Measurements from ENCODE around the gene CARHSP1.

Gene CARHSP1

DNA sequence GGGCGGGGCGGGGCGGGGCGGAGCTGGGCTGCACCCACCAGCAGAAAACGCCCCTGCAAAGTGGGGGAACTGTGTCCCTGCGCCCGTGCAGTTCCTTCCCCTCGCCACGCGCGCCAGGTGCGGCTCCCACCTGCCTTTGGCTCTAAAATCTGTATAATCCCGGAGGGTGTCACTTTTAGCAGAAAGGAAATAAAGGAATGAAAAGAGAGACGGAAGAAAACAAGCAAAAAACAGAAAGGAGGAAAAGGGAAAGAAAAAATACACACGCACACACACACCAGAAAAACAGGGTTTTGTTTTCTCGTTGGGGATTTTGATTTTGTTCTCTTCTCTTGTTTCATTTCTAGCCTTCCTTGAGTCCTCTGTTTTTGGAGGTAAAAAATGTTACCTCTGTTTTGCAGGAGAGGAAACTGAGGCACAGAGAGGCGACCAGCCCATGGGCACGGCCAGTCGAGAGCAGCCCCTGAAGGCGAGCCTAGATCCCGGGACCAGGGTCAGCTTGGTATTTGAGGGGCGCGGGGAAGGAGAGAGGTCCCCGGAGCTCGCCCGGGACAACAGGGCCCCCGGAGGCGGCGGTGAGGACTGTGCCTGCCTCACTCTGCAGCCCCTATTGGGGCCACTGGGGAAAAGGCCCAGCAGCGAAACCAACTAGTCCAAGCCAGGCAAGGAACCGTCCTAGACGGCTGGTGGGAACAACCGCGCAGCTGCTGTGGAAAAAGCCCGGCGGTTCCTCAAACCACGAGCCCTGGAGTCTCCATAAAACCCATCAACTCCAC, 594 bp upstream of the CARHSP1 start:
- no peak for DNase-seq (ENCODE audit: low read depth in 1 of 2, low spot score in 1 of 2)
- H3K27ac ChIP-seq (replicated peaks), result peak overlapping the region; percentile 58
- no peak for TF ChIP-seq GABPA (IDR thresholded peaks at IDR 0.05; ENCODE audit: low read depth)
- TF ChIP-seq, protein P1, sequence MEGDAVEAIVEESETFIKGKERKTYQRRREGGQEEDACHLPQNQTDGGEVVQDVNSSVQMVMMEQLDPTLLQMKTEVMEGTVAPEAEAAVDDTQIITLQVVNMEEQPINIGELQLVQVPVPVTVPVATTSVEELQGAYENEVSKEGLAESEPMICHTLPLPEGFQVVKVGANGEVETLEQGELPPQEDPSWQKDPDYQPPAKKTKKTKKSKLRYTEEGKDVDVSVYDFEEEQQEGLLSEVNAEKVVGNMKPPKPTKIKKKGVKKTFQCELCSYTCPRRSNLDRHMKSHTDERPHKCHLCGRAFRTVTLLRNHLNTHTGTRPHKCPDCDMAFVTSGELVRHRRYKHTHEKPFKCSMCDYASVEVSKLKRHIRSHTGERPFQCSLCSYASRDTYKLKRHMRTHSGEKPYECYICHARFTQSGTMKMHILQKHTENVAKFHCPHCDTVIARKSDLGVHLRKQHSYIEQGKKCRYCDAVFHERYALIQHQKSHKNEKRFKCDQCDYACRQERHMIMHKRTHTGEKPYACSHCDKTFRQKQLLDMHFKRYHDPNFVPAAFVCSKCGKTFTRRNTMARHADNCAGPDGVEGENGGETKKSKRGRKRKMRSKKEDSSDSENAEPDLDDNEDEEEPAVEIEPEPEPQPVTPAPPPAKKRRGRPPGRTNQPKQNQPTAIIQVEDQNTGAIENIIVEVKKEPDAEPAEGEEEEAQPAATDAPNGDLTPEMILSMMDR (IDR thresholded peaks at IDR 0.05; ENCODE audit: insufficient read depth, low read length), result no peak
- TF ChIP-seq, protein P2, sequence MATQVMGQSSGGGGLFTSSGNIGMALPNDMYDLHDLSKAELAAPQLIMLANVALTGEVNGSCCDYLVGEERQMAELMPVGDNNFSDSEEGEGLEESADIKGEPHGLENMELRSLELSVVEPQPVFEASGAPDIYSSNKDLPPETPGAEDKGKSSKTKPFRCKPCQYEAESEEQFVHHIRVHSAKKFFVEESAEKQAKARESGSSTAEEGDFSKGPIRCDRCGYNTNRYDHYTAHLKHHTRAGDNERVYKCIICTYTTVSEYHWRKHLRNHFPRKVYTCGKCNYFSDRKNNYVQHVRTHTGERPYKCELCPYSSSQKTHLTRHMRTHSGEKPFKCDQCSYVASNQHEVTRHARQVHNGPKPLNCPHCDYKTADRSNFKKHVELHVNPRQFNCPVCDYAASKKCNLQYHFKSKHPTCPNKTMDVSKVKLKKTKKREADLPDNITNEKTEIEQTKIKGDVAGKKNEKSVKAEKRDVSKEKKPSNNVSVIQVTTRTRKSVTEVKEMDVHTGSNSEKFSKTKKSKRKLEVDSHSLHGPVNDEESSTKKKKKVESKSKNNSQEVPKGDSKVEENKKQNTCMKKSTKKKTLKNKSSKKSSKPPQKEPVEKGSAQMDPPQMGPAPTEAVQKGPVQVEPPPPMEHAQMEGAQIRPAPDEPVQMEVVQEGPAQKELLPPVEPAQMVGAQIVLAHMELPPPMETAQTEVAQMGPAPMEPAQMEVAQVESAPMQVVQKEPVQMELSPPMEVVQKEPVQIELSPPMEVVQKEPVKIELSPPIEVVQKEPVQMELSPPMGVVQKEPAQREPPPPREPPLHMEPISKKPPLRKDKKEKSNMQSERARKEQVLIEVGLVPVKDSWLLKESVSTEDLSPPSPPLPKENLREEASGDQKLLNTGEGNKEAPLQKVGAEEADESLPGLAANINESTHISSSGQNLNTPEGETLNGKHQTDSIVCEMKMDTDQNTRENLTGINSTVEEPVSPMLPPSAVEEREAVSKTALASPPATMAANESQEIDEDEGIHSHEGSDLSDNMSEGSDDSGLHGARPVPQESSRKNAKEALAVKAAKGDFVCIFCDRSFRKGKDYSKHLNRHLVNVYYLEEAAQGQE (IDR thresholded peaks at IDR 0.05; ENCODE audit: insufficient replicate concordance, low read depth), result no peak
- no peak for TF ChIP-seq SPI1 (IDR thresholded peaks at IDR 0.05; ENCODE audit: borderline replicate concordance, low read depth)
- TF ChIP-seq POLR2AphosphoS5 (IDR thresholded peaks at IDR 0.05; ENCODE audit: low read depth), result no peak

DNA sequence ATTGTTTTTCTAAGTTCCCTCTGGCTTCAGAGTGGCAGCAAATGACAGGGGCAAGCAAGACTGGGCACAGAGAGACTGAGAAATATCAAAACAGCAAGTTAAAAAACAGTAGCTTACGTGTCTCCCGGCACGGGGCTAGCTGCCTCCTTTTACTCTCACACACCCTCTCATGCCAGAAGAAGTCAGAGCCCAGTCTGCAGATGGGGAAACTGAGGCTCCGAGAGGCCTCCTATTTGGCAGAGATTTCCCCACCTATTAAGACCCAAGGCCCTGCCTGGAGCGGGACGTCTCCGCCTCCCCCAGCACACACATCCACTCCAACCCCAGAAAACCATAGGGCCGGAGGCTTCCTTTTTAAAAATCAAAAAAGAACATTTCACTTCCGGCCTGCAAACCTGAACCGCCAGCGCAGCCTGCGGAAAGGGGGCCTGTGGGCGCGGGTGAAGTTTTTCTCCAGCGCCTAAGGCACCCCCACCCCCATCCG, 832 bp downstream of the CARHSP1 start:
- no peak for DNase-seq (ENCODE audit: low read depth in 1 of 2, low spot score in 1 of 2)
- H3K4me3 ChIP-seq (replicated peaks; ENCODE audit: insufficient read depth, low read length), result peak overlapping the region; percentile 69
- H3K27me3 ChIP-seq (ENCODE audit: insufficient read depth, poor library complexity, severe bottlenecking), result no peaks in the 10 kb centered on the region
- H3K27ac ChIP-seq (replicated peaks), result peak overlapping the region; percentile 87
- TF ChIP-seq, protein P1 (IDR thresholded peaks at IDR 0.05; ENCODE audit: insufficient read depth, low read length), result no peak
- TF ChIP-seq SPI1 (IDR thresholded peaks at IDR 0.05; ENCODE audit: borderline replicate concordance, low read depth) (no peak), POLR2AphosphoS5 (IDR thresholded peaks at IDR 0.05; ENCODE audit: low read depth) (no peak), GABPA (IDR thresholded peaks at IDR 0.05; ENCODE audit: low read depth) (no peak)

More for the DNA sequence above, 594 bp upstream of the CARHSP1 start:
- Histone ChIP-seq H3K4me3 (replicated peaks; ENCODE audit: insufficient read depth, low read length) (peak overlapping the region; percentile 45), H3K27me3 (ENCODE audit: insufficient read depth, poor library complexity, severe bottlenecking) (no peaks in the 10 kb centered on the region)

DNA sequence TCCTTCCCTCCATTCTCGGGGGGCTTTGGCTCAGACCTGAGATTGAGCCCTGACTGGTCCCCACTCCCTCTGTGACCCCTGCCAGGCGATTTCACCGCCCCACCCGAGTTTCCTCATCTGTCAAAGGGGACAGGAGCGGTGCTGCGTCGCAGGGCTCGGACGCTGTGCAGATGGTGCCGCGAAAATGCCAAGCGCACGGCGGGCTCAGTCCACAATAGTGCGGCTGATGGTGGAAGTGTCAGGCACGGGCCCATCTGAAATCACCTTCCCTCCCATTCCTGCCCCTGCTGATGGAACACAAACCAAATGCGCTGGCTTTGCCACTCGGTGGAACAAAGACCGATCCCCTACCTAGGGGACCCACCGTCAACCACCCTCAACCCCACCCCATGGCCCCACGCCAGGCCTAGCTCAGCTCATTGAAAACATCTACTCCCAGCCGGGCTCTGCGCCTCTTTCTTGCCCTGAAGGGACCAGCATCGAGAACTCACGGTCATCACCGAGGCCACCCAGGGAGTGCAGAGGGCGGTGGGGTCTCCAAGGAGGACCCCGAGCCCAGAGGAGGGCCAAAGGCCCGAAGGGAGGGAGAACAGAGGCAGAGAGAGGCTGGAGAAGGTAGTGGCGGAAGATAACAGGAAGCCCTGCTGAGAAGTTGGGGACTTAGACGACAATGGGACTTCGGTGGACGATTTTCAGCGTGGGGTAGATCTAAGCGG, 1.4 kb downstream of the CARHSP1 start:
- H3K27ac ChIP-seq (replicated peaks), result peak overlapping the region; percentile 87
- TF ChIP-seq GABPA (IDR thresholded peaks at IDR 0.05; ENCODE audit: low read depth) (no peak), SPI1 (IDR thresholded peaks at IDR 0.05; ENCODE audit: borderline replicate concordance, low read depth) (0 out of 2 replicates have a peak, but pooled peaks have one; percentile 8)
- H3K4me3 ChIP-seq (replicated peaks; ENCODE audit: insufficient read depth, low read length), result peak overlapping the region; percentile 69
- peak in 1 of 2 experiments; percentile 31 for DNase-seq (ENCODE audit: low read depth in 1 of 2, low spot score in 1 of 2)
- no peaks in the 10 kb centered on the region for H3K27me3 ChIP-seq (ENCODE audit: insufficient read depth, poor library complexity, severe bottlenecking)

DNA sequence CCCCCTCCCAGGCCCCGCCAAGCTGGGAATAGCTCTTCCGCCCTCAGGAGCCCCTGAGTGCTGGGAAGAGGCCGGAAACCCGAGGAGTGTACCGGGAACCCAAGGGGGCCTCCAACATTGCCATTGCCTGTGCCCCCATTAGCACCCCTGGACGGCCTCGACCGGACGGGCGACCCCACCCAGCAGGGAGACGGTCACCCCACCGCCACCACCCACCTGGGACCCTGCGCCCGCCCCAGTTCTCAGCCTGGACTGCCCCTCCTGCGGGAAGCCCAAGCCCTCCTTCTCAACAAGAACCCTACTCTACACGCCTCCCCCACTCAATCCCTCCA, 2.0 kb downstream of the CARHSP1 start:
- TF ChIP-seq, protein P2 (IDR thresholded peaks at IDR 0.05; ENCODE audit: insufficient replicate concordance, low read depth), result no peak
- TF ChIP-seq GABPA (IDR thresholded peaks at IDR 0.05; ENCODE audit: low read depth) (no peak), POLR2AphosphoS5 (IDR thresholded peaks at IDR 0.05; ENCODE audit: low read depth) (no peak), SPI1 (IDR thresholded peaks at IDR 0.05; ENCODE audit: borderline replicate concordance, low read depth) (no peak)
- TF ChIP-seq, protein P1 (IDR thresholded peaks at IDR 0.05; ENCODE audit: insufficient read depth, low read length), result no peak
- Histone ChIP-seq H3K27ac (replicated peaks) (no peak overlapping the region), H3K4me3 (replicated peaks; ENCODE audit: insufficient read depth, low read length) (no peak overlapping the region), H3K27me3 (ENCODE audit: insufficient read depth, poor library complexity, severe bottlenecking) (no peaks in the 10 kb centered on the region)
- no peak for DNase-seq (ENCODE audit: low read depth in 1 of 2, low spot score in 1 of 2)

Data from HL-60 (cell line).